ENCODE results near the gene ESPNL. TPM values are rescaled to one million over a fixed set of nuclear protein-coding genes. Genes with fewer than 3 reads are reported as not detected.

ESPNL gene
- total RNA-seq, 2 experiments from 2014 or later: not detected

DNA sequence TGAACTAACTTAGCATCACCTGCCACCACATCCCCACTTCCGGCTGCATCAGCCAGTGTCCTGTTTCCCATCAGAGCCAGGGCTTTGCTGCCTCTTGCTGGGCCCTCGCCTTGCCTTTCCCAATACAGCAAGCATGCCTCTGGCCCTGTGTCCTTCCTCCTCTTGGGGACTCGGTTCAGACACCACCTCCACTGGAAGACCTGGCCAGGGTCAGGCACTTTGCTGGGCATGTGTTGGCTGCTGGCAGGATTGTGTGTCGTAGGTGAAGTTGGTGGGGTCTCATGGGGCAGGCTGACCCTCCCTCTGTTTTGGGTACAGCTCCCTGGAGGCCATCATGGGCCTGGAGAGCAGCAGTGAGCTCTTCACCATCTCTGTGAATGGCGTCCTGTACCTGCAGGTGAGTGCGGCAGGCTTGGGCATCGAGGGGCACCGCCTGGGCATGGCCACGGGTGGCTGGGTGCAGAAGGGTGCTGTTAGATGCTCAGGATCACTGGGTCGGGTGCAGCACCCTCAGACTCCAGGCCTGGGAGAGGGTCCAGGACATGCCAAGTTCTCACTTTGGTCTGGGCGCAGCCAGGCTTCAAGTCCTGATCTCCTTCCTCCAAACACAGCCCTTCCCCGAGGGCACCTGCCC lies 65.3 kb downstream of the ESPNL start:
- no peak overlapping the region for H3K27ac ChIP-seq (ENCODE audit: low read depth in 1 of 2, low read length in 2 of 2)
- H3K4me3 Mint-ChIP-seq: no peak overlapping the region

GRCh38 chr2:238166391-238167343 lies 66.5 kb downstream of the ESPNL start:
- intact Hi-C loops (cut with DNase I, micrococcal nuclease): no loop called here
- peaks cover 4% of the 10 kb centered on the region for H3K4me1 Mint-ChIP-seq (ENCODE audit: low read depth)
- Histone ChIP-seq H3K27ac (ENCODE audit: low read depth in 1 of 2, low read length in 2 of 2) (no peak overlapping the region), H3K9me3 (ENCODE audit: control insufficient read depth in 1 of 2, insufficient read depth in 1 of 2, low read length in 2 of 2) (no peaks in the 10 kb centered on the region), H3K27me3 (ENCODE audit: control insufficient read depth in 1 of 2, insufficient read depth in 2 of 2, low read length in 2 of 2) (peaks cover 0 to 10% of the 10 kb centered on the region in 2 experiments), H3K4me1 (ENCODE audit: insufficient read depth, low read length) (no peaks in the 10 kb centered on the region), H3K36me3 (ENCODE audit: insufficient read depth, low read length) (peaks cover 33% of the 10 kb centered on the region), H3K4me3 (ENCODE audit: low read length) (no peak overlapping the region)
- H3K4me3 Mint-ChIP-seq: no peak overlapping the region
- no peak overlapping the region for H3K27ac Mint-ChIP-seq
- H3K9me3 Mint-ChIP-seq: no peaks in the 10 kb centered on the region
- no peak for ATAC-seq (ENCODE audit: poor library complexity)
- H3K36me3 Mint-ChIP-seq (ENCODE audit: low read depth): peaks cover 38% of the 10 kb centered on the region
- peaks cover 19% of the 10 kb centered on the region for H3K27me3 Mint-ChIP-seq
- TF ChIP-seq, protein P1, sequence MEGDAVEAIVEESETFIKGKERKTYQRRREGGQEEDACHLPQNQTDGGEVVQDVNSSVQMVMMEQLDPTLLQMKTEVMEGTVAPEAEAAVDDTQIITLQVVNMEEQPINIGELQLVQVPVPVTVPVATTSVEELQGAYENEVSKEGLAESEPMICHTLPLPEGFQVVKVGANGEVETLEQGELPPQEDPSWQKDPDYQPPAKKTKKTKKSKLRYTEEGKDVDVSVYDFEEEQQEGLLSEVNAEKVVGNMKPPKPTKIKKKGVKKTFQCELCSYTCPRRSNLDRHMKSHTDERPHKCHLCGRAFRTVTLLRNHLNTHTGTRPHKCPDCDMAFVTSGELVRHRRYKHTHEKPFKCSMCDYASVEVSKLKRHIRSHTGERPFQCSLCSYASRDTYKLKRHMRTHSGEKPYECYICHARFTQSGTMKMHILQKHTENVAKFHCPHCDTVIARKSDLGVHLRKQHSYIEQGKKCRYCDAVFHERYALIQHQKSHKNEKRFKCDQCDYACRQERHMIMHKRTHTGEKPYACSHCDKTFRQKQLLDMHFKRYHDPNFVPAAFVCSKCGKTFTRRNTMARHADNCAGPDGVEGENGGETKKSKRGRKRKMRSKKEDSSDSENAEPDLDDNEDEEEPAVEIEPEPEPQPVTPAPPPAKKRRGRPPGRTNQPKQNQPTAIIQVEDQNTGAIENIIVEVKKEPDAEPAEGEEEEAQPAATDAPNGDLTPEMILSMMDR (IDR thresholded peaks at IDR 0.05): no peak
- peak in 1 of 14 experiments; percentile 29 for DNase-seq
- CTCF ChIA-PET: no interaction called here
- POLR2A ChIA-PET: no interaction called here

More for the DNA sequence above, 65.3 kb downstream of the ESPNL start:
- H3K36me3 ChIP-seq (ENCODE audit: insufficient read depth, low read length): peaks cover 23% of the 10 kb centered on the region
- peaks cover 27% of the 10 kb centered on the region for H3K36me3 Mint-ChIP-seq (ENCODE audit: low read depth)
- TF ChIP-seq, protein P1 (IDR thresholded peaks at IDR 0.05): no peak
- intact Hi-C loops (cut with DNase I, micrococcal nuclease): no loop called here
- H3K27me3 ChIP-seq (ENCODE audit: control insufficient read depth in 1 of 2, insufficient read depth in 2 of 2, low read length in 2 of 2): peaks cover 10 to 18% of the 10 kb centered on the region in 2 experiments
- H3K4me1 Mint-ChIP-seq (ENCODE audit: low read depth): peaks cover 6% of the 10 kb centered on the region
- DNase-seq (no peak), ATAC-seq (ENCODE audit: poor library complexity) (no peak)
- POLR2A ChIA-PET: no interaction called here
- H3K27ac Mint-ChIP-seq: no peak overlapping the region
- peaks cover 2% of the 10 kb centered on the region for H3K4me1 ChIP-seq (ENCODE audit: insufficient read depth, low read length)
- H3K9me3 Mint-ChIP-seq: no peaks in the 10 kb centered on the region
- H3K27me3 Mint-ChIP-seq: peaks cover 32% of the 10 kb centered on the region
- CTCF ChIA-PET: no interaction called here
- no peak overlapping the region for H3K4me3 ChIP-seq (ENCODE audit: low read length)
- H3K9me3 ChIP-seq (ENCODE audit: control insufficient read depth in 1 of 2, insufficient read depth in 1 of 2, low read length in 2 of 2): peaks cover 0 to 2% of the 10 kb centered on the region in 2 experiments

- H3K4me3 ChIP-seq (ENCODE audit: low read length): no peak overlapping the region
- H3K4me1 Mint-ChIP-seq (ENCODE audit: low read depth): peaks cover 4% of the 10 kb centered on the region
- H3K36me3 Mint-ChIP-seq (ENCODE audit: low read depth): peaks cover 44% of the 10 kb centered on the region
- no peak overlapping the region for H3K27ac Mint-ChIP-seq
- H3K9me3 Mint-ChIP-seq: no peaks in the 10 kb centered on the region
- intact Hi-C loops (cut with DNase I, micrococcal nuclease): no loop called here
- H3K9me3 ChIP-seq (ENCODE audit: control insufficient read depth in 1 of 2, insufficient read depth in 1 of 2, low read length in 2 of 2): no peaks in the 10 kb centered on the region
- DNase-seq: no peak
- H3K27me3 ChIP-seq (ENCODE audit: control insufficient read depth in 1 of 2, insufficient read depth in 2 of 2, low read length in 2 of 2): peaks cover 0 to 7% of the 10 kb centered on the region in 2 experiments
- H3K4me1 ChIP-seq (ENCODE audit: insufficient read depth, low read length): no peaks in the 10 kb centered on the region
- TF ChIP-seq, protein P1 (IDR thresholded peaks at IDR 0.05): no peak
- H3K27me3 Mint-ChIP-seq: peaks cover 13% of the 10 kb centered on the region
- H3K36me3 ChIP-seq (ENCODE audit: insufficient read depth, low read length): peaks cover 38% of the 10 kb centered on the region
- no peak overlapping the region for H3K4me3 Mint-ChIP-seq
- POLR2A ChIA-PET: no interaction called here
- H3K27ac ChIP-seq (ENCODE audit: low read depth in 1 of 2, low read length in 2 of 2): no peak overlapping the region
- no peak for ATAC-seq (ENCODE audit: poor library complexity)
- CTCF ChIA-PET: no interaction called here
These were observed 67.2 kb downstream of the ESPNL start for GRCh38 chr2:238167344-238167715.
